NCI-H82 (cell line): ENCODE data around the gene KAT5.
"Not testable (repeated sequence)": the region's sequence is repeated elsewhere in the genome, so short reads cannot be mapped to it uniquely, and the experiment has no call there.

Experiments
- DNase-seq: peaks from one replicate; lab custom pipeline; 2025; lab: John Stamatoyannopoulos, UW

The KAT5 gene

GRCh38 chr11:65711785-65712632 lies at the start of gene KAT5:
KAT5 (plus strand) TSS chr11:65712252; CDS start chr11:65712268, 16 bp downstream.
- peak; percentile 99 for DNase-seq

- DNase-seq: peak; percentile 85
Observed at GRCh38 chr11:65662799-65663638, 49.0 kb upstream of the KAT5 start, which contains the start of gene RELA. RELA (minus strand) TSS chr11:65662916; CDS start chr11:65662832, 84 bp downstream.

GRCh38 chr11:65663639-65664200 lies 48.3 kb upstream of the KAT5 start:
- DNase-seq: peak; percentile 57

DNA sequence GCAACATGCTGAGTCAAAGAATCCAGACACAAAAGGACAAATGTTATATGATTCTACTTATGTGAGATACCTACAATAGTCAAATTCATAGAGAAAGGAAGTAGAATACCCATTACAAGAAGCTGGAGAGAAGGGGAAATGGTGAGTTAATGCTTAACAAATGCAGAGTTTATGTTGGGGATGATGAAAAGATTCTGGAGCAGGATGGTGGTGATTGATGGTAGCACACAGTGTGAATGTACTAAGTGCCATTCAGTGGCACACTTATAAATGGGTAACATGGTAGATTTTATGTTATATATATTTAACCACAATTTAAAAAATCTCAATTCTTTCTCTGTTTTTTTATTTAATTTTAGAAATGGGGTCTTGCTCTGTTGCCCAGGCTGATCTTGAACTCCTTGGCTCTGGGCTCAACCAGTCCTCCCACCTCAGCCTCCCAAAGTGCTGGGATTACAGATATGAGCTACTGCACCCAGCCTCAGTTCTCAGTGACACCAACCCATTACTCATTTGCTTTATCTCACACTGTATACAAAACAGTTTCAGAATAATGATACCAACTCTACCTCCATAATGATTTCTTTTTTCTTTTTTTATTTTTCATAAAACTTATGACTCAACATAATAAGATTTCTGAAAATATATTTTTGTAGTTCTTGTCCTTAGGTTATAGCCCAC lies 39.7 kb upstream of the KAT5 start:
- DNase-seq: no peak

DNA sequence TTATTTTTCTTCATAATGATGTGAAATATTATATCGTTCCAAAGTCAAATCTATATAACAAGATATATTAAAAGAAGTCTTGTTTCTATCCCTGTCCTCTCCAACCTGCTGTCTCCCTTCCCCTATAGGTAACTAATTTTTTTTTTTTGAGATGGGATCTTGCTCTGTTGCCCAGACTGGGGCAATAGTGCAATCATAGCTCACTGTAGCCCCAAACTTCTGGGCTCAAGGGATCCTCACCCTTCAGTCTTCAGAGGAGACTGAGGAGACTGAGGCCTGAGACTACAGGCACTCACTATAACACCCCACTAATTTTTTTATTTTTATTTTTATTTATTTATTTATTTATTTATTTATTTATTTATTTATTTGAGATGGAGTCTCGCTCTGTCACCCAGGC lies 39.1 kb upstream of the KAT5 start:
- DNase-seq: no peak

DNA sequence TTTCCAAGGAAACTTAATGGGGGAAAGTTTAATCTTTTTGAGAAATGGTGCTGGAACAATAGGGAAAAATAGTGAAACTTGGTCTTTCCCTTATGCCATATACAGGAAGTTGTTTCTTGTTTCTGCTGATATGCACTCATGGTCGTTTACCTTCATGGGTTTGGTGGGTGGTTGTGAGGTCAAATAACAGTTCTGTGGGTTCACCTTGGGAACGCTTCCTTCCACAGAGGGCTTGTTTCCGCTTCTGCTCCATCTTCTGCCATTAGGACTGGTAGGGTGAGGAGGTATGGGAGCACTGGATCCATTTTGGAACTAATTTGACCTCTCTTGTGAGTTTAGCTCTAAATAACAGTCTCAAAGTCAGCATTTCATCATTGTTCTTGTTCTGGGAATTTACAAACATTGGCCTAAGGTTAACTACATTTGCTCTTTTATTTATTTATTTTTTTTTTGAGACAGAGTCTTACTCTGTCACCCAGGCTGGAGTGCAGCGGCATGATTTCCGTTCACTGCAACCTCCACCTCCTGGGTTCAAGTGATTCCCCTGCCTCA lies 31.8 kb upstream of the KAT5 start:
- DNase-seq: no peak

- not testable (repeated sequence) for DNase-seq
Observed at GRCh38 chr11:65683480-65683879, 28.6 kb upstream of the KAT5 start.

- DNase-seq: no peak
Observed at GRCh38 chr11:65685981-65686380, 26.1 kb upstream of the KAT5 start.

DNA sequence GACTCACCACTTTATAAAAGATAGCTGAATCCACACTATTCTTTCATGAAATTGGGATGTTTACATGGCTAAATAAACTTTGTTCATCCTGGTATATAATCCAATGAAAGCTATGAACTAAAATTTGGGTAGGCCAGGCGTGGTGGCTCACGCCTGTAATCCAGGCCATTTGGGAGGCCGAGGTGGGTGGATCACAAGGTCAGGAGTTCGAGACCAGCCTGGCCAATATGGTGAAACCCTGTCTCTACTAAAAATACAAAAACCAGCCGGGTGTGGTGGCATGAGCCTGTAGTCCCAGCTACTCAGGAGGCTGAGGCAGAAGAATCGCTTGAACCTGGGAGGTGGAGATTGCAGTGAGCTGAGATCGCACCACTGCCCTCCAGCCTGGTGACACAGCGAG lies 20.2 kb upstream of the KAT5 start:
- DNase-seq: not testable (repeated sequence)

DNA sequence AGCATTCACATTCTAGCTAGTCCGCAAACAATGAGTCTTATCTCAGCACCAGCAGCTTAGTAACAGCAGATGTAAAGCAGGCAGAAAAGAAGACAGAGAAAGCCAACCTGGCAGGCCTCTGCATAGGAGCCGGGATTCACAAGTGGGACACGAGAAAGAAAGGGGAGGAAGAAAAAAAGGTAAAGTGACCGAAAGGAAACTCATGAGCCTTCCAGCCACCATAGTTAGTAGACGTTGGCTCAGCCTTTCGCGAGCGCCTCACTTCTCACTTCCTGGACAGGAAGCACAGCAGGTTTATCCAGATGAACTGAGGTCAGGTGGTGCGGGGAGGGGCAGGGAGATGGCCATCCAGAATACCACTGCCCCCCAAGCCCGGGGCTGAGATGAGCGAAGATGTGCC lies 19.7 kb upstream of the KAT5 start:
- DNase-seq: no peak

GRCh38 chr11:65695459-65696241 lies 16.4 kb upstream of the KAT5 start:
- DNase-seq: no peak

DNA sequence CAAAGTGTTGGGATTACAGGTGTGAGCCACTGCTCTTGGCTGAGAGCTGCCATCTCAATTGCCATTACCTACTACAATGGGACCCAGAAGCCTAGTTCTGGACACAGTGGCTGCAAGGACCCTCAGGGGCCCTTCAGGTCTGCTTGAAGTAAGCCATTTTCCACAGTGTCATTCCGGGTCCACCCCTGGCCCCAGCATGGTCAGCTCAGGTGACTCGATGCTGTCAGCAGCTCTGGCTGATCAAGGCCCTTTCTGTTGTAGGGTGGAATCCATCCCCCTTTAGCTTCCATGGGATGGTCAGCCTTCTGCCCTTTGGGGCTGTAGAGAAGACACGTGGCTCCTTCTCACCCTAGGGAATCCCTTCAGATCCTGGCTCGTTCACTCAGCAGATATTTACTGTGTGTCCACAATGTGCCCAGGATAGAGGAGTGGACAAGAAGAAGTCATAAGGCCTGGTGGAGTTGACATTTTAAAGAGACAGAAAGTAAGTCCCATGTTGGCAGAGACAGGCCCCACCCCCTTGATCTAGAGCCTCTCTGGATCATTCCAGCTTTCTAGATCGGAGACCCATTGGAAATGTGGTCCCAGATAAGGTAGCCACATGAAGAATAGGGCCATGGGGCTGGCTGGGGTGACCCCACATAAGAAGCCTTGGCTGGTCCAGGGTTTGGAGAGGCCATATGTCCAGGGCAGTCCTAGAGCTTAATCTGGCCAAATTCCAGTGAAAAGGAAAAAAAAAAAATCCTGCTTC lies 15.1 kb upstream of the KAT5 start:
- no peak for DNase-seq

DNA sequence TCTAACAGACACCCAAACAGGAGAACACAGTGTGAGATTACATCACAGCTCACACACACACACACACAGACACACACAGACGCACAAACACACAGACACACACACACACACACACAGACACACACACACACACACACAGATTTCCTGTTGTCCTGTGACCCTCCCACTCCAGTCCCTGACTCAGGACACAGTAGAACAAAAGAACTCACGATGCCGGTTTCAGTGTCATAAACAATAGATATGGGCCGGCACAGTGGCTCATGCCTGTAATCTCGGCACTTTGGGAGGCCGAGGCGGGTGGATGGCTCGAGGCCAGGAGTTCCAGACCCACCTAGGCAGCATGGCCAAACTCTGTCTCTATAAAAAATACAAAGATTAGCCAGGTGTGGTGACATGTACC lies 13.8 kb upstream of the KAT5 start:
- no peak for DNase-seq

GRCh38 chr11:65699306-65699705 lies 12.7 kb upstream of the KAT5 start:
- no peak for DNase-seq

GRCh38 chr11:65700399-65700798 lies 11.7 kb upstream of the KAT5 start:
- DNase-seq: no peak

DNA sequence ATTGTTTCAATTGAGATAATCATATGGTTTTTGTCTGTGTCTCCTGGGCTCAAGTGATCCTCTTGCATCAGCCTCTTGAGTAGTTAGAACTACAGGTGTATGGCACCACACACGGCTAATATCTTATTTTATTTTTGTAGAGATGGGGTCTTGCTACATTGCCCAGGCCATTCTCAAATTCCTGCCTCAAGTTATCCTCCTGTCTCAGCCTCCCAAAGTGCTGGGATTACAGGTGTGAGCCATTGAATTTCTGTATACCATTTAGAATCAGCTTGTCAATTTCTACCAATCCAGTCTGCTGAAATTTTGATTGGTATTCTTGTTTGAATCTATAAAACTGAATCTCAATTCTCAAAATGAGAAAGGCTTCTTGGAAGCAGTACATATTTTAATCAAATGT lies 10.4 kb upstream of the KAT5 start:
- DNase-seq: no peak

- DNase-seq: no peak
Observed at GRCh38 chr11:65703846-65704245, 8.2 kb upstream of the KAT5 start.

DNA sequence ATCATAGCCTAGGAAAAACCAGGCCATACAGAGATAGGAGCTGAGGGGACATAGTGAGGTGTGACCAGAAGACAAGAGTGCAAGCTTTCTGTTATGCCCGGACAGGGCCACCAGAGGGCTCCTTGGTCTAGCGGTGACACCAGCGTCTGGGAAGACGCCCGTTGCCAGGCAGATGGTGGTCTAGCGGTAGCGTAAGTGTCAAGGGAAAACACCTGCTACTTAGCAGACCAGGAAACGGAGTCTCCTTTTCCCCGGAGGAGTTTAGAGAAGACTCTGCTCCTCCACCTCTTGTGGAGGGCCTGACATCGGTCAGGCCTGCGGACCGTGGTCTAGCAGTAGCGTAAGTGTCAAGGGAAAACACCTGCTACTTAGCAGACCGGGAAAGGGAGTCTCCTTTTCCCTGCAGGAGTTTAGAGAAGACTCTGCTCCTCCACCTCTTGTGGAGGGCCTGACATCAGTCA lies 5.7 kb upstream of the KAT5 start:
- peak; percentile 87 for DNase-seq

DNA sequence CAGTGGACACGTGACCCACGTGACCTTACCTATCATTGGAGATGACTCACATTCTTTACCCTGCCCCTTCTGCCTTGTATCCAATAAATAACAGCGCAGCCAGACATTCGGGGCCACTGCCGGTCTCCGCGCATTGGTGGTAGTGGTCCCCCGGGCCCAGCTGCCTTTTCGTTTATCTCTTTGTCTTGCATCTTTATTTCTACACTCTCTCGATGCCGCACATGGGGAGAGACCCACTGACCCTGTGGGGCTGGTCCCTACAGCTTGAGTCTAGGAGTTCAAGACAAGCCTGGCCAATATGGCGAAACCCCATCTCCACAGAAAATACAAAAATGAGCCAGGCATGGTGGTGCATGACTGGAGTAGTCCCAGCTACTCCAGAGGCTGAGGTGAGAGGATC lies 5.0 kb upstream of the KAT5 start:
- not testable (repeated sequence) for DNase-seq

DNA sequence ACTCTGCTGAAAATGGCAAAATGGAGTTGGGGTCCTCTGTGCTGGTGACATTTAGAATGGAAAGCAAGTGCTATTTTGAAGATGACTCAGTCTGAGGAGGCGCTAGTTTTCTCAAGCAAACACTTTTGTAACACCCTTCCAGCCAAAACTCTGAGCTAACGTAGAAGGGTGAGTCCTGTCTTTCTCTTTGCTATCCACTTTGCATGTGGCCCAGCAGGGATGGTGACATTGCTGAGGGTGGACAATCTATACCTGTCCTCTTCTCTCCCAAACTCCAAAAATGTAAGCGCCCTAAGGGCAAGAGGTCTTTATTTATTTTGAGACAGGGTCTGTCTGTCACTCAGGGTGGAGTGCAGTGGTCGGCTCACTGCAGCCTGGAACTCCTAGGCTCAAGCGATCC lies 3.6 kb upstream of the KAT5 start:
- no peak for DNase-seq
